GM23338 (cell line): Measurements from ENCODE around the gene GAREM1. TPM values are rescaled to one million over a fixed set of nuclear protein-coding genes. Genes with fewer than 3 reads are reported as not detected.

Source experiments
- ATAC-seq: fragments of 200-7000 bp; cut with Tn5 transposase; 3 replicates; pipeline ENCODE4 v1.9.1; 2020
- DNase-seq: peaks from one replicate; pipeline ENCODE4 v3.0.0-alpha.2; 2015; ENCODE audit warnings: low spot score
- H2AFZ ChIP-seq: fragments of 200-600 bp; sonication (generic); 2 replicates; pipeline ENCODE4 v1.8.0; 2016; ENCODE audit warnings: antibody characterized with exemption, mild to moderate bottlenecking, moderate library complexity
- H3F3A ChIP-seq: fragments of 200-600 bp; sonication (generic); replicated peaks from 2 replicates; pipeline ENCODE4 v1.8.0; 2017; ENCODE audit warnings: antibody characterized with exemption, mixed run types, low read depth
- H3K27ac ChIP-seq: fragments of 200-600 bp; sonication (generic); 2 replicates; pipeline ENCODE4 v1.6.1; 2016; ENCODE audit warnings: low read depth
- H3K27me3 ChIP-seq: fragments of 200-600 bp; sonication (generic); 2 replicates; pipeline ENCODE4 v1.8.0; 2016; ENCODE audit warnings: mild to moderate bottlenecking, mixed run types, moderate library complexity; ENCODE audit not compliant: insufficient read depth
- H3K36me3 ChIP-seq: fragments of 200-600 bp; sonication (generic); 2 replicates; pipeline ENCODE4 v1.8.0; 2016; ENCODE audit warnings: mild to moderate bottlenecking; ENCODE audit not compliant: insufficient read depth
- H3K4me1 ChIP-seq: fragments of 200-600 bp; sonication (generic); 2 replicates; pipeline ENCODE4 v1.8.0; 2016; ENCODE audit warnings: mild to moderate bottlenecking, moderate library complexity; ENCODE audit not compliant: insufficient read depth
- H3K4me2 ChIP-seq: fragments of 200-600 bp; sonication (generic); 2 replicates; pipeline ENCODE4 v1.7.1; 2017; ENCODE audit warnings: mixed run types
- H3K4me3 ChIP-seq: fragments of 200-600 bp; sonication (generic); 2 replicates; pipeline ENCODE4 v1.6.1; 2016; ENCODE audit warnings: mixed run types
- H3K79me2 ChIP-seq: fragments of 200-600 bp; sonication (generic); replicated peaks from 2 replicates; pipeline ENCODE4 v1.8.0; 2017; ENCODE audit warnings: mild to moderate bottlenecking; ENCODE audit not compliant: insufficient read depth
- H3K9me2 ChIP-seq: fragments of 200-600 bp; sonication (generic); 2 replicates; pipeline ENCODE4 v1.8.0; 2017; ENCODE audit not compliant: insufficient read depth
- H4K20me1 ChIP-seq: fragments of 200-600 bp; sonication (generic); replicated peaks from 2 replicates; pipeline ENCODE4 v1.8.0; 2017; ENCODE audit warnings: mild to moderate bottlenecking; ENCODE audit not compliant: insufficient read depth
- H3K27ac Mint-ChIP-seq: 2 replicates; pipeline ENCODE4 v1.8.0; 2020; ENCODE audit warnings: inconsistent platforms, mild to moderate bottlenecking, moderate library complexity, mixed read lengths
- H3K27me3 Mint-ChIP-seq: 3 replicates; pipeline ENCODE4 v1.8.0; 2022; ENCODE audit warnings: low read depth, mild to moderate bottlenecking, moderate library complexity, mixed read lengths, inconsistent platforms; ENCODE audit not compliant: insufficient read depth, poor library complexity
- H3K36me3 Mint-ChIP-seq: 3 replicates; pipeline ENCODE4 v1.8.0; 2021; ENCODE audit warnings: low read depth, mild to moderate bottlenecking, inconsistent platforms, moderate library complexity, mixed read lengths
- H3K4me1 Mint-ChIP-seq: 3 replicates; pipeline ENCODE4 v1.8.0; 2020; ENCODE audit warnings: mild to moderate bottlenecking, inconsistent platforms, mixed read lengths
- H3K4me3 Mint-ChIP-seq: 3 replicates; pipeline ENCODE4 v1.8.0; 2021; ENCODE audit warnings: moderate library complexity, mild to moderate bottlenecking, inconsistent platforms, mixed read lengths
- H3K9me3 Mint-ChIP-seq: 3 replicates; pipeline ENCODE4 v1.8.0; 2020; ENCODE audit warnings: moderate library complexity, mild to moderate bottlenecking, inconsistent platforms, mixed read lengths
- CREB1 ChIP-seq: fragments of 250-450 bp; sonication (Bioruptor Pico); IDR thresholded peaks from 2 replicates; pipeline ENCODE4 v1.5.0; 2020; ENCODE audit warnings: low read depth, mild to moderate bottlenecking, moderate library complexity
- CTCF ChIP-seq, 2 experiments: fragments of 200-600 bp in 1 of 2; sonication (generic) in 1 of 2; conservative IDR thresholded peaks; 2 replicates each; pipeline versions ENCODE4 v1.5.1 to v1.6.1; 2016 to 2017; ENCODE audit warnings: antibody characterized with exemption in 2 of 2, low read depth in 2 of 2, mild to moderate bottlenecking in 2 of 2, moderate library complexity in 1 of 2
- EZH2 ChIP-seq: fragments of 200-600 bp; sonication (generic); IDR thresholded peaks from one replicate; pipeline ENCODE4 v1.8.0; 2017; ENCODE audit warnings: antibody characterized with exemption, mild to moderate bottlenecking, low read depth; ENCODE audit not compliant: unreplicated experiment
- EZH2phosphoT487 ChIP-seq: fragments of 200-600 bp; sonication (generic); IDR thresholded peaks from one replicate; pipeline ENCODE4 v1.8.1; 2018; ENCODE audit warnings: antibody characterized with exemption; ENCODE audit not compliant: unreplicated experiment
- JUNB ChIP-seq: IDR thresholded peaks from one replicate; pipeline ENCODE4 v1.6.1; 2016; ENCODE audit warnings: antibody characterized with exemption; ENCODE audit not compliant: unreplicated experiment
- NANOG ChIP-seq: IDR thresholded peaks from 2 replicates; pipeline ENCODE4 v1.6.1; 2016; ENCODE audit warnings: antibody characterized with exemption, borderline replicate concordance
- STAT1 ChIP-seq: IDR thresholded peaks from one replicate; pipeline ENCODE4 v1.6.1; 2016; ENCODE audit warnings: antibody characterized with exemption; ENCODE audit not compliant: unreplicated experiment
- ZNF114 ChIP-seq: fragments of 250-450 bp; sonication (Bioruptor Pico); IDR thresholded peaks from 2 replicates; pipeline ENCODE4 v1.5.0; 2020; ENCODE audit warnings: mild to moderate bottlenecking, moderate library complexity
- ZNF331 ChIP-seq: fragments of 250-450 bp; sonication (Bioruptor Pico); IDR thresholded peaks from 2 replicates; pipeline ENCODE4 v1.5.0; 2020; ENCODE audit warnings: low read depth, mild to moderate bottlenecking, moderate library complexity
- ZNF462 ChIP-seq: fragments of 250-450 bp; sonication (Bioruptor Pico); IDR thresholded peaks from 2 replicates; pipeline ENCODE4 v1.5.0; 2020; ENCODE audit warnings: mild to moderate bottlenecking, moderate library complexity
- polyA plus RNA-seq: library from polyadenylated mRNA; unstranded; fragments of >200 nt; fragmentation: Nextera tagmentation; extraction: Ambion mirVana; gene quantifications from 2 replicates; pipeline ENCODE4 v1.2.1, GENCODE V29; 2016
- total RNA-seq: library from RNA; depleted of rRNA; stranded (reverse); fragments of >200 nt; shearing (Covaris generic); gene quantifications from 2 replicates; pipeline ENCODE4 v1.2.3, GENCODE V29; 2014
- TF ChIP-seq, protein P1 (sequence below): IDR thresholded peaks from 2 replicates; pipeline ENCODE4 v1.6.1; 2016; ENCODE audit warnings: antibody characterized with exemption

The GAREM1 gene
- total and polyA plus RNA-seq, 2 experiments from 2014 or later = 2.7 to 6.0 TPM

DNA sequence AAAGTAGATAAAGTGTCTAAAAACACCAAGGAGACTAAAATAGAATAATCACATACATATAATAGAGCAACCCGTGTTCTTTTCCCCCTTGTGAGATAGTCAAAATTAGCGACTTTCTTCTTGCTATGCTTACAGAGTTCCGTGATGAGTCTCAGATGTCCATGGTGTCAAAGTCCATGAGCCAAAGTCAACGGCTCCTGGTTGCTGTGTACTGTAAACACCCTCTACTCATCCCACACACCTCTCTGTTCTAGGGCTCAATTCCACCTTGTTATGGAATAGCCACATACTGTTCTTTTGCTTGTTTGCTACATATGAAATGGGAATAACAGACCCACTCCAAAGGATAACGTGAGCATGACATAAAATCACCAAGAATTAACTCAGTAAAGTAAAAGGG lies 52.5 kb downstream of the GAREM1 start:
- H3K79me2 ChIP-seq = peaks cover 17% of the 10 kb centered on the region; the same call in 1 of the 2 replicates
- no peaks in the 10 kb centered on the region; the same call in 1 of the 2 replicates for H3K4me1 ChIP-seq
- H3K4me3 ChIP-seq = no peak overlapping the region
- H3K27ac ChIP-seq = no peak overlapping the region
- no peaks in the 10 kb centered on the region for H3K9me3 Mint-ChIP-seq
- ATAC-seq (no peak), DNase-seq (no peak)
- no peak overlapping the region for H3K27ac Mint-ChIP-seq
- H3K36me3 Mint-ChIP-seq = no peaks in the 10 kb centered on the region
- peaks cover 12% of the 10 kb centered on the region for H3K4me1 Mint-ChIP-seq
- H3K4me3 Mint-ChIP-seq = no peak overlapping the region
- TF ChIP-seq EZH2phosphoT487 = no peak
- H3K36me3 ChIP-seq = no peaks in the 10 kb centered on the region
- H3K9me2 ChIP-seq = no peaks in the 10 kb centered on the region
- peaks cover 2% of the 10 kb centered on the region for H3K27me3 Mint-ChIP-seq
- no peaks in the 10 kb centered on the region for H4K20me1 ChIP-seq
- H2AFZ ChIP-seq = no peak overlapping the region
- no peak overlapping the region for H3K4me2 ChIP-seq
- H3K27me3 ChIP-seq = no peaks in the 10 kb centered on the region
- H3F3A ChIP-seq = no peaks in the 10 kb centered on the region

DNA sequence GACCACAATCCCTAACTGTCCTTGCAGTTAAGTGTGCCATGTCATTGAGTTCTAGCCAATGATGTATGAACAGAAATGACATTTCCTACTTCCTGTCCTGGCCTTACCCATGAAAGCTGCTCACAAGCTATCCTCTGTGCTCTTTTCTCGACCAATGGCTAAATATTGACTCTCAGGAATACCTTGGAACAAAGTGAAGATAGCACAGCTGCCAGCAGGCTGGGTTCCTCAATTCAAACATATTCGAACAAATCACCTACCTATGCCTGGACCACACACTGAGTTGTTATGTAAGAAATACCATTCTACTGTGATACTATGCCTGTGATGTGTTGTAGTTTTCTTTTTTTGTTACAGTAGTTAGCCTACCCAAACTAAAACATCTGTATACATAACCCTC lies 65.1 kb downstream of the GAREM1 start:
- Mint-ChIP-seq H3K9me3 (no peaks in the 10 kb centered on the region; the same call in 2 of the 3 replicates), H3K4me3 (no peak overlapping the region), H3K4me1 (peaks cover 6% of the 10 kb centered on the region; the same call in 2 of the 3 replicates), H3K27ac (peak overlapping the region; percentile 68; the same call in 1 of the 2 replicates), H3K27me3 (no peaks in the 10 kb centered on the region), H3K36me3 (no peaks in the 10 kb centered on the region)
- Histone ChIP-seq H3K4me3 (no peak overlapping the region), H3K36me3 (no peaks in the 10 kb centered on the region), H3K9me2 (no peaks in the 10 kb centered on the region), H3K27ac (no peak overlapping the region), H3K27me3 (no peaks in the 10 kb centered on the region), H2AFZ (no peak overlapping the region), H4K20me1 (no peaks in the 10 kb centered on the region), H3K4me2 (no peak overlapping the region), H3K4me1 (peaks cover 17% of the 10 kb centered on the region), H3K79me2 (peaks cover 3% of the 10 kb centered on the region), H3F3A (no peaks in the 10 kb centered on the region)
- DNase-seq (peak; percentile 39), ATAC-seq (peak; percentile 50; the same call in 2 of the 3 replicates)
- TF ChIP-seq ZNF331 (CRISPR knock-in tag) = no peak
- TF ChIP-seq CREB1 = no peak
- no peak for TF ChIP-seq STAT1
- no peak for TF ChIP-seq ZNF114 (CRISPR knock-in tag)
- no peak for TF ChIP-seq ZNF462 (CRISPR knock-in tag)
- TF ChIP-seq NANOG = no peak
- TF ChIP-seq, protein P1, sequence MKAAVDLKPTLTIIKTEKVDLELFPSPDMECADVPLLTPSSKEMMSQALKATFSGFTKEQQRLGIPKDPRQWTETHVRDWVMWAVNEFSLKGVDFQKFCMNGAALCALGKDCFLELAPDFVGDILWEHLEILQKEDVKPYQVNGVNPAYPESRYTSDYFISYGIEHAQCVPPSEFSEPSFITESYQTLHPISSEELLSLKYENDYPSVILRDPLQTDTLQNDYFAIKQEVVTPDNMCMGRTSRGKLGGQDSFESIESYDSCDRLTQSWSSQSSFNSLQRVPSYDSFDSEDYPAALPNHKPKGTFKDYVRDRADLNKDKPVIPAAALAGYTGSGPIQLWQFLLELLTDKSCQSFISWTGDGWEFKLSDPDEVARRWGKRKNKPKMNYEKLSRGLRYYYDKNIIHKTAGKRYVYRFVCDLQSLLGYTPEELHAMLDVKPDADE = no peak
- no peak for TF ChIP-seq EZH2
- no peak for TF ChIP-seq JUNB
- TF ChIP-seq CTCF (conservative IDR thresholded peaks at IDR 0.05; ENCODE audit: low read depth in 2 of 2) = no peak
- TF ChIP-seq EZH2phosphoT487 = no peak
